SIG-M5 treated with dmso at 0.1 percent for 504 hours (cell line): ENCODE results near the gene GRM1.

ENCODE experiments used
- DNase-seq: peaks from one replicate; lab custom pipeline; 2025; ENCODE audit not compliant: unreplicated experiment; lab: John Stamatoyannopoulos, UW

Gene GRM1

GRCh38 chr6:146097586-146097985 lies 68.7 kb downstream of the GRM1 start:
- no peak for DNase-seq

DNA sequence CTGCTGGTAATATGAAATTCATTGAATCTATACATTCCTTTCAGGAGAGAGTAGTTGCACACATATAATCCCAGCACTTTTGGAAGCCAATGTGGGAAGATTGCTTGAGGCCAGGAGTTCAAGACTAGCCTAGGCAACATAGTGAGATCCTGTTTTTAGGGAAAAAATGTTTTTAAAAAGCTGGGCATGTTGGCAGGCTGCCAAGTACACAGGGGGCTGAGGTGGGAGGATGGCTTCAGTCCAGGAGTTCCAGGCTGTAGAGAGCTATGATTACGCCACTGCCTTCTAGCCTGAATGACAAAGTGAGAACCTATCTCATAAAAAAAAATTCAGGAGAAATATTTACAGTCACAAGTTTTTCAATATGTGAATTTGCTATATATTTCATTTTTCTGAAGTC lies 71.9 kb downstream of the GRM1 start:
- DNase-seq: no peak

DNA sequence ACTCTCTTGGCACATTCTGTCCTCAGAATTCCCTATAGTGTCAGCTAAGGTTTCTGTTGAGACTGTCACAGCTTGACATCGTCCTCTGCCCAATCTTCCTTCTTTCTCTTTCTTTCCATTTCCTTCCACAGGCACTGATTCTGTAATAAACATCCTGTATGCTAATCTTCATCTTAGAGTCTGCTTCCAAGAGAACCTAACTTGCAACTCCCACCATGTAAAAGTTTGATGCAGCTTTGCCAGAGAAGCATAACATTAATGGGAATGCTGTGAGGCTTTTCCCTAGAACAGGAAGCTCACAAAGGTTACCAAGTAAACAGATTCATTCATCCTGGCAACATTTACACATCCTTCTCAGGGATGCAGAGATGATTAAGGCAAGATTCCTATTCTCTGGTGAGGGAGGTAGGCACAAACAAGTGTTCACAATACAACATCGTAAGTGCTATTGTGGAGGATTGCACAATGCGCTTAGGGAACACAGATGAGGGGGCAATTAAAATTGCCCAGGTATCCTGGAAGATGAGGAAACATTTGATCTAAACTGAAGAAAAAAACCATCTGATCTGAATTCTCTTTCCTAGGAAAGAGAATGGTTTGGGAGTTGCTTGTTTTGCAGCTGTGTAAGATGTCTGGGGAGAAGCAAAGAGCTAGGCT lies 74.7 kb downstream of the GRM1 start:
- DNase-seq: no peak

GRCh38 chr6:146106532-146106931 lies 77.7 kb downstream of the GRM1 start:
- no peak for DNase-seq

DNA sequence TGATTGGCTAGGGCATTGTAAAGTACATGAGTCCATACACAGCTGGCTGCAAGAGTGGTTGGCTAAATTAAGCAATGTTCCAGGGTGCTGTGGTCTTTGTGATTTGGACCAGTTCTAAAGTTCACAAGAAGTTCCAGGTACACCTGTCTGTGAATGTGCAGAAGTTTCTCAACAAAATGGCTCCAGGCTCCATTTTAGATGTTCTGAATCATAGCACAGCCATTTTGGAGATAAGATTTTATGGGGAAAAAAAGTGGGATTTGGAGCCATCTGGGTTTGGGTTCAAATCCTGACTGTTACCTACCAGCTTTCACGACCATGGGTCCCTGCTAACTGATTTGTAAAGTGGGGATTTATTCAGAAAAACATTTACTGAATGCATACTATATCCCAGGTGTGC lies 82.1 kb downstream of the GRM1 start:
- DNase-seq: no peak

DNA sequence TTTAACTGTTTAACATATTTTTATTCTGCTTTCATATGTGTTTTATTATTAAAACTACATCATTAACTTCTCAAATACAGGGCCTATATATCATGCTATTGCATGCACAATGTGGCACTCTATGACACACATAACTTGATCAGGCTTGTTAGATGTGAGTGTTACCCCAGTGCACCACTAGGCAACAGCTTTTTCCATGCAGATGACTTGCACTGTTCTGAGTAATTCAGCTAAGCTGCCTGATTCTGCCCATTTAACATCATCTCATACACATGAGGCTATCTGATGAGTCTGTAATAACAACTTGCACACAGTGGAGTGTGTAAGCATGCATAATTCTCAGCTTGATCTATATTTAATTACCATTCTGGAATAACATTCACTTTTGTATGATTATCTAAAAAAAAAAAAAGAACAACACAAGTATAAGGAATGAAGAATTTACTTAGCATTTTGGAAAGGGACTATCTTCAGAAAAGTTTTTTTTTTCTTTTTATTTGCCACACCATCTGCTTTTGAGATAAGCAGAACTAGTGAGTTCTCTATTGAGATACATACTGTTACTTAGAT lies 83.1 kb downstream of the GRM1 start:
- no peak for DNase-seq

GRCh38 chr6:146113084-146113623 lies 84.3 kb downstream of the GRM1 start:
- DNase-seq: no peak

- no peak for DNase-seq
Observed at GRCh38 chr6:146123616-146124015, 94.8 kb downstream of the GRM1 start.

GRCh38 chr6:146127447-146128215 lies 98.8 kb downstream of the GRM1 start:
- DNase-seq: no peak

DNA sequence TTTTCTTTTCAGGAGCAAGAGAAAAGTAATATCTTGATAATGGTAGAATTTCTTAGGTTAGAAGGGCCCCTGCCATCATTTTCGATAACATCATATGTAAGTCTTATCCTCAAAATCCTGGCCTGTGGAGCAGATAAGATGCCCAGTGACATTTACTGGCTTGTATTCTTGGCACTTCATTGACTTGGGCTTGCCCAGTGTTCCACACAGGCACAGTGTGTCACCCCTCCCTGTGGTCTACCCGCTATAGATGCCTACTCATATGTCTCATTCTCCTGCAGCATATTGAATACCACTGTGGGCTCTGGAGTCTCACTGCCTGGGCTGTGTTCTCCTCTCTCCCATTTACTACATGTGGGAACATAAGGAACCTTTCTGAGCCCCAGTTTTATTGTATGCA lies 105.0 kb downstream of the GRM1 start:
- no peak for DNase-seq

DNA sequence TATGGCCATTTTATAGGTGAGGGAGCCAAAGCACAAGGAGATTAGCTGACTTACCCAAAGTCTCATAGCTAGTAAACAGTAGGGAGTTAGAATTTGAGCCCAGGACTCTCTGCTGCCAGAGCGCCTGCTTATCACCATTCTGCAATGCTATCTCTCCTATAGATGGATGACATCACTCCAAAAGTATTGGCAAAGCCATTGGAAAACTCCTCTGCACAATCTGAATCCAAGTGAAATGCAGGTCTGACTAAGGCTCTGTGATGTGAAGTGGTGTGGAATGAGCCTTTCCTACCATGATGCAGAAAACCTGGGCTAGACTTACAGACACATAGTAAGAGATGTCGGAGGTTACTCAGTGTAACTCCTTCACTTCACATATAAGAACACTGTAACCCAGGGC lies 106.3 kb downstream of the GRM1 start:
- no peak for DNase-seq

- no peak for DNase-seq
Observed at GRCh38 chr6:146146836-146147235, 118.0 kb downstream of the GRM1 start.

- DNase-seq: no peak
Observed at GRCh38 chr6:146149770-146150169, 120.9 kb downstream of the GRM1 start.

DNA sequence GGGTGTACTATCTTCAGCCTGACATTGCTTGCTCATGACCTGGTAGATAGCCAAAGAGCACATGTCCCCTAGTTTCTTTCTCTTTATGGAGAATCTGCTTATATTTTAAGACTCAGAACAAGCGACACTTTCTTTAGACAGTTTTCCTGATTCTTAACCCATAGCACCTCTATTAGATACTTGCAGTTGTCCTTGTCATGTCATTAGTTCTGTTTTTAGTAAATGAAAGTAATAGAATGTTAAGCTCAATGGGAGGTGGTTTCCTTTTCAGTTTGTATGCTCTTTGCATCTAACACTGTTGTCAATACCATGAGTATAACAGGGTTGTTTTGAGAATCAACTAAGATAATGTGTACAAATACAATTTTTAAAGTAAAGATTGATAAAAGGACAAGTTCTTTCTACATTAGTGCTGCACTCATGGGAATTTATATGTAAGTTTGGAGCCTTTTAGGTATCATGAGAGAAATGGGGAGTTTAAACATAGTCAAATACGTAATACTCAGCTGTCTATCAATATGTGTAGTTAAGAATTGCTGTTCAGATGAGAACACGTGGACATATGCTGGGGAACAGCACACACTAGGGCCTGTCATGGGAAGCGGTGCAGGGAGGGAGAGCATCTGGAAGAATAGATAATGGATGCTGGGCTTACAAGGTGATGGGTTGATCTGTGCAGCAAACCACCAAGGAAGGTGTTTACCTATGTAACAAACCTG lies 124.3 kb downstream of the GRM1 start:
- no peak for DNase-seq

GRCh38 chr6:146154197-146154596 lies 125.3 kb downstream of the GRM1 start:
- DNase-seq: no peak

DNA sequence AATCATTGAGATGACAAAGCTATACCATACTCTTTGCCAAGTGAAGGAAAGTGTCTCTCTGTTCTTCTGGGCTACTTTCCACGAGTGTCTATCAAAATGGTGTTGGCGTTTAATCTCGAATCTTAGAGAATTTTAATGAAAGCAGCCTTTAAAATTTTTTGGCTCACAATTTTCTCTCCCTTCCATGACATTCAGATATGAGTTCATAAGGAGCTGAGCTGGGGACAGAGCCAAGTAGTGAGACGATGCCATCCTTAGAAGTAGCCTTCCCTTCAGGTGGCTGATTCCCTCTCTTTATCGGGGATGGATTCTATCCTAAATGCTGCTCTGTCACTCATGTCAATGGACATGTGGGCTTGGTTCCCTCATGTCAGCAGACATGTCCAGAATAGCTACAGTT lies 132.8 kb downstream of the GRM1 start:
- no peak for DNase-seq

DNA sequence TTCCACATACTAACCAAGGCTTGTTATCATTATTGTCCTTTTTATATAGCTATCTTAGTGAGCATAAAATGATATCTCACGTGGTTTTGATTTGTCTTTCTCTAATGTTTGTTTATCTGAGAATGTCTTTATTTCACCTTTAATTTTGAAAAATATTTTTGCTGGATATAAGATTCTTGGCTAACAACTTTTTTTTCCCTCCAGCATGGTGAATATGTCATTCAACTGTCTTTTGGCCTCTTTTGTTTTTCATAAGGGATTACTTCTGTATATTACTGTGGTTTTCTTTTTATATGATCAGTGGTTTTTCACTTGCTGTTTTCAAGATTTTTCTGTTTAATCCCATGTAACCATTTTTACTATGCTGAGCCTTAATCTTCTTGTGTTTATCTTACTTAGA lies 141.0 kb downstream of the GRM1 start:
- DNase-seq: no peak

DNA sequence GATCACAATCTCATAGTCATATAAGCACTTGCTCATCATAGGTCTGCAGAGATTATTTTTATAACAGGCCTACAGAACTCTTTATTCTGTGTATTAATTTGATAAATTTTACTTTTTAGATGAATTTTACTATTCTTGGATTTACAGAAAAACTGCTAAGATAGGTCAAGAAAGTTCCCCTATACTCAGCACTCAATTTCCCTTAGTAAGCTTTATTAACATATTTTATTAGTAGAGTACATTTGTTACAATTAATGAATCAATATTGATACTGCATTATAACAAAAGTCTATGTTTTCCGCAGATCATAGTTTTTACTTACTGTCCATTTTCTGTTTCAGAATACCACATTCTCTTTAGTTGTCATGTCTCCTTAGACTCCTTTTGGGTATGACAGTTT lies 148.9 kb downstream of the GRM1 start:
- no peak for DNase-seq

- DNase-seq: no peak
Observed at GRCh38 chr6:146183831-146184230, 155.0 kb downstream of the GRM1 start.

DNA sequence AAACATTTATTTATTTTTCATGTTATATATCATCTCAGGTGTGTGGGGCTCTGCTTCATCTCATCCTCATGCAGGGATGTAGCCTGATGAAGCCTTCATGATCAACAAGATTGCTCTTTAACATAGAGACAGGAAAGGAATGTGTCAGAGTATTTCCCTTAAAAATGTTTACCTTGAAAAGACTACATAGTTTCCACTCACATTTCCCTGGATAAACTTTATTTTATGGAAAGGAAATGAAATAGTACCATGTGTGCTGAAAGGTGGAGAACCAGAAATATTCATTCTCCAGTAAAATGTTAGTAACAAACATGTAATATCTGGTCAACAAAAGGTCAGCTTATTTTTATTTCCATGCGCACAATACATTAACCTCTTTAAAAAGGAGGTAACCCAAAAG lies 155.8 kb downstream of the GRM1 start:
- DNase-seq: no peak

DNA sequence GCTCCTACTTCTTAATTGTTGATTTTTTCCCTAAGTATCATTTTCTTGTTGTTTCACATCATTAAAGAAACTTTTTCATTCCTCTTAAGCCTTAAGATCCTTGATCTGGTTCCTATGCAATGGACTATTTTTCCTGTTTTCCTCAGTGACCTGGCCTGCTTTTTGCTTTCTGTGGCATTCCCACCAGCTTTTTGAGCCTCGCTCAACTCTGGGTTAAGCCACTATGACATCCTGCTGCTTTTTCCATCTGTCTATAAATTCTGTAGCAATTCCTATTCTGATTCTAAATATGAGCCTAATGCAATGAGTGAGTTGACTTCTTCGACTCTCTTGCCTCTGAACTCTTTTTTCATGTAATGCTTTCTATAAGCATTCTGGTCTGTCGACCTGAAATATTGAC lies 160.3 kb downstream of the GRM1 start:
- no peak for DNase-seq

GRCh38 chr6:146190581-146190980 lies 161.7 kb downstream of the GRM1 start:
- DNase-seq: no peak
